ENCODE data around the gene CAMK1D. TPM values are rescaled to one million over a fixed set of nuclear protein-coding genes. Genes with fewer than 3 reads are reported as not detected.

Gene CAMK1D
- total RNA-seq, 1 donor, result 11.2 TPM

GRCh38 chr10:12364559-12364958 lies 15.2 kb downstream of the CAMK1D start:
- no peak overlapping the region for H3K4me2 ChIP-seq (ENCODE audit: insufficient read depth, low read length)
- H2AFZ ChIP-seq (ENCODE audit: low read length), result no peak overlapping the region
- H4K20me1 ChIP-seq (ENCODE audit: insufficient read depth, low read length), result no peaks in the 10 kb centered on the region

GRCh38 chr10:12367272-12367671 lies 17.9 kb downstream of the CAMK1D start:
- H3K4me3 ChIP-seq (ENCODE audit: insufficient read depth, low read length), result no peak overlapping the region

More at GRCh38 chr10:12364559-12364958, 15.2 kb downstream of the CAMK1D start:
- H3K79me2 ChIP-seq (ENCODE audit: insufficient read depth, low read length), result no peaks in the 10 kb centered on the region
- no peak for TF ChIP-seq CTCF (IDR thresholded peaks at IDR 0.05; ENCODE audit: extremely low read depth, low read depth, low read length)
- DNase-seq (ENCODE audit: insufficient read length, low spot score, missing footprints), result no peak
- H3K36me3 ChIP-seq (ENCODE audit: insufficient read depth, low read length), result no peaks in the 10 kb centered on the region
- no peaks in the 10 kb centered on the region for H3K9me3 ChIP-seq (ENCODE audit: low read depth, low read length)
- H3K4me3 ChIP-seq (ENCODE audit: insufficient read depth, low read length), result no peak overlapping the region
- H3K4me1 ChIP-seq (ENCODE audit: insufficient read depth, low read length), result no peaks in the 10 kb centered on the region
- no peak overlapping the region for H3K27ac ChIP-seq (ENCODE audit: low read depth, low read length)
- no peaks in the 10 kb centered on the region for H3K27me3 ChIP-seq (ENCODE audit: insufficient read depth, low read length)

GRCh38 chr10:12369982-12370381 lies 20.6 kb downstream of the CAMK1D start:
- no peak overlapping the region for H2AFZ ChIP-seq (ENCODE audit: low read length)
- no peaks in the 10 kb centered on the region for H3K4me1 ChIP-seq (ENCODE audit: insufficient read depth, low read length)
- TF ChIP-seq CTCF (IDR thresholded peaks at IDR 0.05; ENCODE audit: extremely low read depth, low read depth, low read length), result no peak
- H3K4me2 ChIP-seq (ENCODE audit: insufficient read depth, low read length), result no peak overlapping the region
- no peaks in the 10 kb centered on the region for H4K20me1 ChIP-seq (ENCODE audit: insufficient read depth, low read length)
- H3K79me2 ChIP-seq (ENCODE audit: insufficient read depth, low read length), result no peaks in the 10 kb centered on the region
- no peaks in the 10 kb centered on the region for H3K36me3 ChIP-seq (ENCODE audit: insufficient read depth, low read length)
- H3K27ac ChIP-seq (ENCODE audit: low read depth, low read length), result no peak overlapping the region
- no peak for DNase-seq (ENCODE audit: insufficient read length, low spot score, missing footprints)
- H3K9me3 ChIP-seq (ENCODE audit: low read depth, low read length), result no peaks in the 10 kb centered on the region
- no peaks in the 10 kb centered on the region for H3K27me3 ChIP-seq (ENCODE audit: insufficient read depth, low read length)
- H3K4me3 ChIP-seq (ENCODE audit: insufficient read depth, low read length), result no peak overlapping the region

More at GRCh38 chr10:12367272-12367671, 17.9 kb downstream of the CAMK1D start:
- H3K27ac ChIP-seq (ENCODE audit: low read depth, low read length), result no peak overlapping the region
- no peaks in the 10 kb centered on the region for H3K36me3 ChIP-seq (ENCODE audit: insufficient read depth, low read length)
- no peaks in the 10 kb centered on the region for H4K20me1 ChIP-seq (ENCODE audit: insufficient read depth, low read length)
- no peak overlapping the region for H3K4me2 ChIP-seq (ENCODE audit: insufficient read depth, low read length)
- H3K79me2 ChIP-seq (ENCODE audit: insufficient read depth, low read length), result no peaks in the 10 kb centered on the region
- TF ChIP-seq CTCF (IDR thresholded peaks at IDR 0.05; ENCODE audit: extremely low read depth, low read depth, low read length), result no peak
- no peaks in the 10 kb centered on the region for H3K4me1 ChIP-seq (ENCODE audit: insufficient read depth, low read length)
- H2AFZ ChIP-seq (ENCODE audit: low read length), result no peak overlapping the region
- H3K27me3 ChIP-seq (ENCODE audit: insufficient read depth, low read length), result no peaks in the 10 kb centered on the region
- no peak for DNase-seq (ENCODE audit: insufficient read length, low spot score, missing footprints)
- no peaks in the 10 kb centered on the region for H3K9me3 ChIP-seq (ENCODE audit: low read depth, low read length)

- no peaks in the 10 kb centered on the region for H4K20me1 ChIP-seq (ENCODE audit: insufficient read depth, low read length)
- no peak for TF ChIP-seq CTCF (IDR thresholded peaks at IDR 0.05; ENCODE audit: extremely low read depth, low read depth, low read length)
- H3K4me2 ChIP-seq (ENCODE audit: insufficient read depth, low read length), result no peak overlapping the region
- H2AFZ ChIP-seq (ENCODE audit: low read length), result no peak overlapping the region
- no peak overlapping the region for H3K27ac ChIP-seq (ENCODE audit: low read depth, low read length)
- no peaks in the 10 kb centered on the region for H3K9me3 ChIP-seq (ENCODE audit: low read depth, low read length)
- no peaks in the 10 kb centered on the region for H3K4me1 ChIP-seq (ENCODE audit: insufficient read depth, low read length)
- H3K79me2 ChIP-seq (ENCODE audit: insufficient read depth, low read length), result no peaks in the 10 kb centered on the region
- H3K36me3 ChIP-seq (ENCODE audit: insufficient read depth, low read length), result no peaks in the 10 kb centered on the region
- H3K4me3 ChIP-seq (ENCODE audit: insufficient read depth, low read length), result no peak overlapping the region
- no peaks in the 10 kb centered on the region for H3K27me3 ChIP-seq (ENCODE audit: insufficient read depth, low read length)
- DNase-seq (ENCODE audit: insufficient read length, low spot score, missing footprints), result no peak
Measured at GRCh38 chr10:12372846-12373245, 23.5 kb downstream of the CAMK1D start.

Data from osteoblast (primary cell).